Natural killer cell treated with Interleukin-12 subunit alpha and Interleukin-12 subunit beta and Interleukin-15 and Interleukin-18, amount 100 ng/mL, for 72 hours (primary cell): ENCODE results near the gene NCOA7. TPM values are rescaled to one million over a fixed set of nuclear protein-coding genes. Genes with fewer than 3 reads are reported as not detected.

Experiments
- ATAC-seq, 2 donors: fragments of 150-1000 bp; cut with Tn5 transposase in 1 of 2; sonication (Bioruptor Pico), chemical (Tn5 transposase) in 1 of 2; 2 replicates each; pipeline ENCODE4 v1.10.0; 2021
- DNase-seq: peaks from one replicate; pipeline ENCODE4 v3.0.0; 2022; ENCODE audit warnings: low spot score
- H3K27ac Mint-ChIP-seq, 2 donors: 1 replicate in 1 of 2; 2 replicates in 1 of 2; pipeline ENCODE4 v1.8.0; 2022; ENCODE audit warnings: mixed read lengths in 2 of 2, mild to moderate bottlenecking in 1 of 2, moderate library complexity in 1 of 2
- H3K27me3 Mint-ChIP-seq, 2 donors: 1 replicate in 1 of 2; 2 replicates in 1 of 2; pipeline ENCODE4 v1.8.0; 2022; ENCODE audit warnings: mixed read lengths in 2 of 2
- H3K36me3 Mint-ChIP-seq: one replicate; pipeline ENCODE4 v1.8.0; 2022; ENCODE audit warnings: mixed read lengths
- H3K4me1 Mint-ChIP-seq, 2 donors: 1 replicate in 1 of 2; 2 replicates in 1 of 2; pipeline ENCODE4 v1.8.0; 2022; ENCODE audit warnings: low read depth in 2 of 2, mixed read lengths in 2 of 2, mild to moderate bottlenecking in 1 of 2
- H3K4me3 Mint-ChIP-seq: one replicate; pipeline ENCODE4 v1.8.0; 2022; ENCODE audit warnings: mixed read lengths
- H3K9me3 Mint-ChIP-seq: 2 replicates; pipeline ENCODE4 v1.8.0; 2022; ENCODE audit warnings: mixed read lengths
- total RNA-seq, 2 donors: library from RNA; stranded (reverse); gene quantifications; one replicate each; pipeline ENCODE4 v1.2.3, GENCODE V29; 2022

The NCOA7 gene
- total RNA-seq, 2 donors from 2014 or later, result 41.4 to 63.9 TPM

GRCh38 chr6:125913145-125913544 lies 122.4 kb downstream of the NCOA7 start:
- Mint-ChIP-seq H3K27ac (peak overlapping the region in 1 of 2 donors; percentile 82), H3K9me3 (peaks cover 5% of the 10 kb centered on the region), H3K4me1 (peaks cover 45 to 46% of the 10 kb centered on the region in 2 donors), H3K4me3 (no peak overlapping the region), H3K27me3 (no peaks in the 10 kb centered on the region), H3K36me3 (peaks cover 35% of the 10 kb centered on the region)
- no peak for ATAC-seq
- DNase-seq, result no peak

GRCh38 chr6:125913864-125914351 lies 123.1 kb downstream of the NCOA7 start:
- H3K4me3 Mint-ChIP-seq, result no peak overlapping the region
- ATAC-seq (no peak), DNase-seq (no peak)
- peaks cover 5% of the 10 kb centered on the region for H3K9me3 Mint-ChIP-seq
- peaks cover 44 to 45% of the 10 kb centered on the region in 2 donors for H3K4me1 Mint-ChIP-seq
- H3K27ac Mint-ChIP-seq, result peak overlapping the region in 1 of 2 donors; percentile 82
- H3K27me3 Mint-ChIP-seq, result no peaks in the 10 kb centered on the region
- H3K36me3 Mint-ChIP-seq, result peaks cover 31% of the 10 kb centered on the region

GRCh38 chr6:125918230-125918629 lies 127.5 kb downstream of the NCOA7 start:
- no peak for DNase-seq
- H3K27ac Mint-ChIP-seq, result peak overlapping the region; percentile 82 to 89
- H3K4me3 Mint-ChIP-seq, result peak overlapping the region; percentile 74

GRCh38 chr6:125918681-125919566 lies 128.2 kb downstream of the NCOA7 start:
- H3K27ac Mint-ChIP-seq, result peak overlapping the region; percentile 82 to 89
- peaks cover 35 to 38% of the 10 kb centered on the region in 2 donors for H3K4me1 Mint-ChIP-seq
- DNase-seq, result no peak

More at GRCh38 chr6:125918230-125918629, 127.5 kb downstream of the NCOA7 start:
- H3K36me3 Mint-ChIP-seq, result peaks cover 42% of the 10 kb centered on the region
- H3K27me3 Mint-ChIP-seq, result no peaks in the 10 kb centered on the region
- no peak for ATAC-seq
- H3K9me3 Mint-ChIP-seq, result no peaks in the 10 kb centered on the region
- H3K4me1 Mint-ChIP-seq, result peaks cover 28 to 31% of the 10 kb centered on the region in 2 donors

GRCh38 chr6:125919618-125920017 lies 128.9 kb downstream of the NCOA7 start:
- H3K27ac Mint-ChIP-seq, result peak overlapping the region; percentile 82 to 89
- peak overlapping the region; percentile 74 for H3K4me3 Mint-ChIP-seq
- no peak for ATAC-seq
- no peak for DNase-seq
- H3K36me3 Mint-ChIP-seq, result peaks cover 51% of the 10 kb centered on the region
- no peaks in the 10 kb centered on the region for H3K9me3 Mint-ChIP-seq
- peaks cover 38 to 42% of the 10 kb centered on the region in 2 donors for H3K4me1 Mint-ChIP-seq
- H3K27me3 Mint-ChIP-seq, result no peaks in the 10 kb centered on the region

More at GRCh38 chr6:125918681-125919566, 128.2 kb downstream of the NCOA7 start:
- ATAC-seq, result peak; percentile 93 to 96
- peaks cover 49% of the 10 kb centered on the region for H3K36me3 Mint-ChIP-seq
- no peaks in the 10 kb centered on the region for H3K27me3 Mint-ChIP-seq
- H3K9me3 Mint-ChIP-seq, result no peaks in the 10 kb centered on the region
- H3K4me3 Mint-ChIP-seq, result peak overlapping the region; percentile 74

- no peak overlapping the region for H3K4me3 Mint-ChIP-seq
- H3K27me3 Mint-ChIP-seq, result no peaks in the 10 kb centered on the region
- peaks cover 38 to 42% of the 10 kb centered on the region in 2 donors for H3K4me1 Mint-ChIP-seq
- no peak for ATAC-seq
- no peaks in the 10 kb centered on the region for H3K9me3 Mint-ChIP-seq
- H3K27ac Mint-ChIP-seq, result peak overlapping the region in 1 of 2 donors; percentile 55
- no peak for DNase-seq
- peaks cover 31% of the 10 kb centered on the region for H3K36me3 Mint-ChIP-seq
Measured at GRCh38 chr6:125922322-125922860, 131.6 kb downstream of the NCOA7 start.

- ATAC-seq (no peak), DNase-seq (no peak)
- Mint-ChIP-seq H3K4me3 (no peak overlapping the region), H3K27ac (peak overlapping the region; percentile 10 to 55), H3K9me3 (no peaks in the 10 kb centered on the region), H3K36me3 (peaks cover 38% of the 10 kb centered on the region), H3K4me1 (peaks cover 31 to 37% of the 10 kb centered on the region in 2 donors), H3K27me3 (no peaks in the 10 kb centered on the region)
Measured at GRCh38 chr6:125923366-125923877, 132.7 kb downstream of the NCOA7 start.

GRCh38 chr6:125924169-125924568 lies 133.4 kb downstream of the NCOA7 start:
- no peaks in the 10 kb centered on the region for H3K9me3 Mint-ChIP-seq
- ATAC-seq (peak in 1 of 2 donors; percentile 66), DNase-seq (no peak)
- peaks cover 23 to 29% of the 10 kb centered on the region in 2 donors for H3K4me1 Mint-ChIP-seq
- no peaks in the 10 kb centered on the region for H3K27me3 Mint-ChIP-seq
- peaks cover 43% of the 10 kb centered on the region for H3K36me3 Mint-ChIP-seq
- no peak overlapping the region for H3K4me3 Mint-ChIP-seq
- H3K27ac Mint-ChIP-seq, result peak overlapping the region; percentile 10 to 55

GRCh38 chr6:125924697-125925358 lies 134.1 kb downstream of the NCOA7 start:
- Mint-ChIP-seq H3K27ac (peak overlapping the region in 1 of 2 donors; percentile 47), H3K4me3 (no peak overlapping the region), H3K4me1 (peaks cover 21 to 28% of the 10 kb centered on the region in 2 donors), H3K27me3 (no peaks in the 10 kb centered on the region), H3K9me3 (no peaks in the 10 kb centered on the region), H3K36me3 (peaks cover 43% of the 10 kb centered on the region)
- ATAC-seq (no peak), DNase-seq (no peak)

- H3K36me3 Mint-ChIP-seq, result peaks cover 46% of the 10 kb centered on the region
Measured at GRCh38 chr6:125926711-125927110, 136.0 kb downstream of the NCOA7 start.

GRCh38 chr6:125927761-125928160 lies 137.0 kb downstream of the NCOA7 start:
- no peak for DNase-seq
- ATAC-seq, result no peak
- Mint-ChIP-seq H3K27me3 (no peaks in the 10 kb centered on the region), H3K4me1 (peaks cover 32 to 37% of the 10 kb centered on the region in 2 donors), H3K4me3 (no peak overlapping the region), H3K9me3 (no peaks in the 10 kb centered on the region), H3K36me3 (peaks cover 42% of the 10 kb centered on the region), H3K27ac (peak overlapping the region in 1 of 2 donors; percentile 3)

More at GRCh38 chr6:125926711-125927110, 136.0 kb downstream of the NCOA7 start:
- ATAC-seq, result no peak
- DNase-seq, result no peak
- Mint-ChIP-seq H3K4me3 (no peak overlapping the region), H3K4me1 (peaks cover 24 to 32% of the 10 kb centered on the region in 2 donors), H3K27ac (no peak overlapping the region), H3K27me3 (no peaks in the 10 kb centered on the region), H3K9me3 (no peaks in the 10 kb centered on the region)

GRCh38 chr6:125930765-125931418 lies 140.1 kb downstream of the NCOA7 start:
- peaks cover 16 to 18% of the 10 kb centered on the region in 2 donors for H3K4me1 Mint-ChIP-seq
- peaks cover 29% of the 10 kb centered on the region for H3K36me3 Mint-ChIP-seq
- no peaks in the 10 kb centered on the region for H3K9me3 Mint-ChIP-seq
- DNase-seq, result no peak
- no peaks in the 10 kb centered on the region for H3K27me3 Mint-ChIP-seq
- H3K27ac Mint-ChIP-seq, result peak overlapping the region; percentile 83 to 94
- H3K4me3 Mint-ChIP-seq, result no peak overlapping the region
- ATAC-seq, result no peak
